Effector CD4-positive, alpha-beta T cell (primary cell): Measurements from ENCODE around the gene INS.
"Not testable (repeated sequence)": the region's sequence is repeated elsewhere in the genome, so short reads cannot be mapped to it uniquely, and the experiment has no call there.

Source experiments
- DNase-seq: peaks from one replicate; pipeline ENCODE4 v3.0.0-alpha.2; 2020

The INS gene

DNA sequence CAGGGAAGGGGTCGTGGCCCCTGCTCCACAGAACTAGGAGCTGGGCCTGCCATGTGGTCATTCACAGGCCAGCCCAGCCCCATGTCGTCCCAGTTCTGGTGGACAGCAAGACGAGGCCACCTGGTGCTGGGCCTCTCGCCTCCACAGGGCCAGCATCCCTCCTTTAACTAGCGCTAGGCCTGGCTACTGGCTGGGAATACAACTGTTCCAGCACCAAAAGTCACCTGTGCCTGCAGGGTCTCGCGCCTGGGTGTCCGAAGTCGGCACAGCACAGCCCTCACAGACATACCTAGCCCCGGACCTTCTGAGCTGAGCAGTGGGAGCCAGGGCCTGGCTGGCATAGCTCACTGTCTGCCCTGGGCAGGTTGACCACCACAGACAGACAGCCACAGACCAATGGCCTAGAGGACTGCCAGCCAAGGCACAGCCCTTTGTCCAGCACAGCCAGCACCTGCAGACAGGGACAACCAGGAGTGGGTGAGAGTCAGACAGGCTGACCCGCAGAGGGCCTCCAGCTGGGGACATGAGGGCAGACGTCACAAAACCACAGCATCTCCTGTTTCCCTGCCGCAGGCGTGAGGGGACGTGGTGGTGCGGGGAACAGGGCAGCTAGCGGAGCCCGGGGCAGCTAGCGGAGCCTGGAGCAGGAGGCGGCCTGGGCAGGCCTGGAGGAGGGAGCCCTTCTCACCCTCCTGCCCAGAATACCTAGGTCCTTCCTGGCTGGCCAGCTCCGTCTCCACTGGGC lies 37.8 kb upstream of the INS start:
- DNase-seq: no peak

DNA sequence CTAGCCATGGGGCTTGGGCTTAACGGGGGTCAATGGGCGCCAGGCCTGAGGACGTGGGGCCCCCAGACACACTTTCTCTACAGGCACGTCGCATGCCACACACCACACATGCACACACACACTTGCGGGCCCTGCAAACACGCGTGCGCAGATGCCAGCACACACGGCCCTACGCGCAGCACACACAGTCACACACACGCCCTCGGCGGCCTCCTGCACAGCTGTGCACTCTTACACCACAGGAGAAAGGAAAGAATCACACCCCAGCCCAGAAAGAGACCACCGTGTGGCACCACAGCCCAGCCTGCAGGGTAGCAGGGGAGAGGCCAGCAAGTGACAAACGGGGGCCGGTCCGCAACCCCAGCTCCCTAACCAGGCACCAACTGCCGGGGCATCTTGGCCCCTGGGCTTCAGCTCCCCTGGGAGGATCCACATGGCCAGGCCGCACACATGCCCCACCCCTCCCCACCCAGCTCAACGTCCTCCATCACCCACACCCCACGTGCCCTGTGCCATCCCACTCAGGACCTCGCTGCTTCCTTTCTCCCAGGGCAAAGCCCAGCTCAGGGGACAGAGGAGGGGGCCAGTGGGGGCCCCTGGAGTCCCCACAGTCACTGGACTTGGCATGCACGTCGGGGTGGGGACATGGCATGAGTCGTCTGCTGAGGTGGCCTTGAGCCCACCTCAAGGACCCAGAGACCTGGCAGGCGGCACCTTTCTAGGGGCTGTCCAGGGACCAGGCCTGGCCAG lies 36.9 kb upstream of the INS start:
- no peak for DNase-seq

DNA sequence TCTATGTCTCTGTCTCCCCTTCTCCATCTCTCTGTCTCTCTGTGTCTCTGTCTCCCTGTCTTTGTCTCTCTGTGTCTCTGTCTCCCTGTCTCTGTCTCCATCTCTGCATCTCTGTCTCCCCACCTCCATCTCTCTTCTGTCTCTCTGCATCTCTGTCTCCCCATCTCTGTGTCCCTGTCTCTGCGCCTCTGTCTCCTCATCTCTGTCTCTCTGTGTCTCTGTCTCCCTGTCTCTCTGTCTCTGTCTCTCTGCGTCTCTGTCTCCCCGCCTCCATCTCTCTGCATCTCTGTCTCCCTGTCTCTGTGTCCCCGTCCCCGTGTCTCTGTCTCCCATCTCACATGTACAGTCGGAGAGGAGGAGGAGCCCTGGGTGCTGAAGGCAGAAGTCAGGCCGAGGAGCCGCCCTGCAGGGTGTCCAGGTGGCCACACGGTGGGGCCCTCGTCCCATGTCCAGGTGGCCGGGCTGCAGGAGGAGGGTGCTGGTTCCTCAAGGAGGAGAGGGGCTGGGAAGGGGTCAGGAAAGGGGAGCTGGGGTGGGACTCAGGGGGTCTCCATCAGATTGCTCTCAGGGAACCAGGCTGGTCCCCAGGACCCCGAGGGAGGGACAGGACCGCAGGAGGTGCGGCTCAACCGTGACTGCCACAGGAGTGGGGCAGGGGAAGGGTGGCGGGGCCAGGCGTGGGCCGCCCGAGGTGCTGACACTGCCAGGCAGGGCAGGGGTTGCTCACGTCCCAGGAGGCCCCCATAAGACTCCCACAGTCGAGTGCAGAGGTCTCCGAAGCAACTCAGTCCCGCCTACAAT lies 36.2 kb upstream of the INS start:
- peak; percentile 53 for DNase-seq

DNA sequence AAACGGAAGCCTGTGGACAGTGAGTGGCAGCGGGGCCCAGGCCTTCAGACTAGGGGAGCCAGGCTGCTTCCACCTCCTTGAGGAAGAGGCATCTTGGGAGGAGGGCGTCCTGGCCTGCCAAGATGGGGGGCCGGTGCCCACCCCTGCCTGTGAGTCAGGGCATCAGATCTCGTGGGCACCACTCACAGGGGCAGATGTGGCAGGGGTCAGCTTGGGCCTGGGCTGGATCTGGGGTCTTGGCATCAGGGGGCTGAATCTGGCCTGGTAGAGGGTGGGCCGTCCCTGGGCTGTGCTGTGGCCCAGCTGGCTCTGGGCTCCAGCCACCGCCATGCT lies 34.7 kb upstream of the INS start:
- DNase-seq: no peak

DNA sequence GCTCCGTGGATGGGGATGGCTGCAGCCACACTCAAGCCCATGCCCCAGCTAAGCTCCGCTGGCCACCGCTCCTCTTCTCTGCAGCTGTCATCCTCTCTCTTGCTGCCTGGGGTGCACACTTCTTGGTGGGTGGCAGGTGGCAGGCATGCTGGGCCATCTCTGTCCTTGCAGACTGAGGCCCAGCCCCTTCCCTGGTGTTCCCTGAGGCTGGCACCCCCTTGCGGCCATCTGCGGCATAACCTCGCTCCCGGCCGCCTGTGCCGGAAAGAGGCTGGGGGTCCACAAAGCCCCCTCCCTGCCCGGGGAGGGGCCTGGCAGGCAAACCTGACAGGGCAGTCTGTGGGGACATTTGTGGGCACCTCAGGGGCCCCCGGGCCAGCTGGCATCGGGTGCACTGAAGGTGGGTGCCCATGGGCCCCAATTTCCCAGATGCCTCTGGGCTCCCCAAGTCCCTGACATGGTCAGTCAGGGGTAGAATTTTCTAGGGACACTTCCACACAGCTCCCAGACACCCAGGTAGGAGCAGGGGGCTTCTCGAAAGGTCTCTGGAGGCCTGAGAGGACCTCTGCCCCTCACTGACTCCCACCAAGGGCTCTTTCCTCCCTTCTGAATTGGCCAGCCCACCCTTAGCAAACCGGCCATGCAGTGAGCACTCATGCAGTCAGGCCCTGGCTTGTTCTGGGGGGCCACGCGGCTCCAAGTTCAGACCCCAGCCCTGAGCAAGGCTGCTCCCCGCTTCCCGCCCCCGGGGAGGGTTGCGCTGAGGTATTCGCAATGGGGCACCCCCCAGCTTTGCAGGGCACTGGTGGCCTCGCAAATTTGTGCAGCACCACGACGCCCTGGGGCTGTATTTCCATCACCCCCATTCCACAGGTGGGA lies 34.1 kb upstream of the INS start:
- peak; percentile 22 for DNase-seq

DNA sequence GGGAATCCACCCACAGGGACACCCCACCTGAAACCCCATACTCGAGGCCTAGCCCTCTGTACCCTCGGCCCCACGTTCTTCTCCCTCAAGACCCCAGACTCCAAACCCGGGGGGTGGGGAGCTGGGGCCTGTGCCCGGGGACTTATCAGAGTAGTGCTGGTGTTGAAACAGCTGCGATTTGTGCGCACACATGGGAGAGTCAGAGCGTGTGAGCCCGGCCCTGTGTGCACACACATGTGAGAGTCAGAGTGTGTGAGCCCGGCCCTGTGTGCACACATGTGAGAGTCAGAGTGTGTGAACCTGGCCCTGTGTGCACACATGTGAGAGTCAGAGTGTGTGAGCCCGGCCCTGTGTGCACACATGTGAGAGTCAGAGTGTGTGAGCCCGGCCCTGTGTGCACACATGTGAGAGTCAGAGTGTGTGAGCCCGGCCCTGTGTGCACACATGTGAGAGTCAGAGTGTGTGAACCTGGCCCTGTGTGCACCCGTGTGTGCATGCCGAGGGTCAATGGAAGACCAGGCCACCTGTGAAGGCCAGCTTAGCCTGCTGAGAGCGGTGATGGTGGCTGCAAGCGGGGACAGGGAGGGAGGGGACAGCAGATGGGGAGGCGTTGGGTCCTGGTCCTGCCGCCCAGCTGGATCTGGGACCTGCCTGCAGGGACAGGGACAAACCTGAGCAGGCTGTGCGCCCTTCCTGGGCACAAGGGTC lies 33.0 kb upstream of the INS start:
- not testable (repeated sequence) for DNase-seq

DNA sequence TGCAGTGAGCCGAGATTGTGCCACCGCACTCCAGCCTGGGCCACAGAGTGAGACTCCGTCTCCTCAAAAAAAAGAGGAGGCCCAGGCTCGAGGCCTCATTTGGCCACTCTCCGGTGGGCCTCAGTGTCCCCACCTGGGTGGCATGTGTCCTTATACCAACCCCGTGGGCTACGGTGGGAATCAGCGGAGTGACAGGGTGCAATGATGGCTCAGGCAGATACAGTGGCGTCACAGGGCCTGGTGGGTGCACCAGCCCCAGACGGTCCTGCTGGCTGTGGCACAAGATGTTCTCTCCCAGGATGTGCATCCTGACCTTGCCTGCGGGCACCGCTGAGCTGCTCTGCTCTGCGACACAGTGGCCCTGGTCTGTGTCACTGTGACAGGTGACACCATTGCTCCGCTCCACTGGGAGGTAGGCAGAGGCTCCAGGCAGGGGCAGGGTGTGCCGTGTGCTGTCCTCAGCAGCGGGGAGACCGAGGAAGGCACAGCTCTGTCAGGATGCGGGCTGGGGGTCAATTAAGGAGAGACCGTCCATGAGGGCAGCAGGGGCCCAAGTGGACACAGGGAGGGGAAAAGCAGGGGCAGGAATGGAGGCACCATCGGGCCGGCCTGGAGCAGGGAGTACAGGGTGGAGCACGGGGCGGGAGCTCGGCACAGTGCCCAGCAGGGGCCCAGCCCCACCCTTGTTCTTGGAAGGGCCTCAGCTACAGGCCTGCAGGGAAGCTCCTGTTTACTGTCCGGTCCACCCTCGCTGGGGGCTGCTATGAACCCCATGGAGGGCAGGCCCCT lies 32.3 kb upstream of the INS start:
- no peak for DNase-seq

DNA sequence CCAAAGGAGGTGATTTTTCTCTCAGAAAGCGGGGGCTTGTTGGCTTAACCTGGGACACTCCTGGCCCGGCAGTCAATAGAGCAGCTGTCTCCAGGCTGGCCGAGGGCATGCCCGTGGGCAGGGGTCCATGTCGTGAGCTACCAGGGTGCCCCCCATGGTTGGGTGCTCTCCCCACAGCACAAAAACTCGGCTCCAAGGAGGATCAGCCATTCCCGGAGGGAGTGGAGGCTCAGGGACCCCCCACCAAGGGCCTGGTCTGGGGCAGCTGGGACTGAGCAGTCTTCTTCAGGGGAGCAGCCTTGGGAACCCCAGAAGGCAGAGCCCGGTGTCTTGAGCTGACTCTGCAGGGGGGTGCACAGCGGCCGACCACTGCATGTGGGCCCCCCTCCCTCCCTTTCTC lies 31.4 kb upstream of the INS start:
- no peak for DNase-seq

DNA sequence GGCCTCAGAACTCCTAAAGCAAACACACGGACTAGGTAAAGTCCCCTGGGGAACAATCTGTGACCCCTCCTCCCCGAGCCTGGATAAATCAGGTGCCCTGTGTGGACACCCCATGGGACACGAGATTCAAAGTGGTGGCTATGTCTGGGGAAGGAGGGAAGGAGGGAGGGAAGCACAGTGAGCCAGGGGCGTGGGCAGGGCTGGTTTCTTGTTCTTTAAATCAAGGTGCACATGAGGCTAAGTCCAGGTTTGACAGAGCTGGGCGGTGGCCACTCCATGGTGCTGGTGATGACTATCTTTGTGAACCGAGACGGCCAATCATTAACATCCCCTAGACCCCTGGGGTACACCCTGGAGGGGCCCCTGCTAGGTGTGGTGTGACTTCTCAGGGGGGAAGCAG lies 30.9 kb upstream of the INS start:
- no peak for DNase-seq

DNA sequence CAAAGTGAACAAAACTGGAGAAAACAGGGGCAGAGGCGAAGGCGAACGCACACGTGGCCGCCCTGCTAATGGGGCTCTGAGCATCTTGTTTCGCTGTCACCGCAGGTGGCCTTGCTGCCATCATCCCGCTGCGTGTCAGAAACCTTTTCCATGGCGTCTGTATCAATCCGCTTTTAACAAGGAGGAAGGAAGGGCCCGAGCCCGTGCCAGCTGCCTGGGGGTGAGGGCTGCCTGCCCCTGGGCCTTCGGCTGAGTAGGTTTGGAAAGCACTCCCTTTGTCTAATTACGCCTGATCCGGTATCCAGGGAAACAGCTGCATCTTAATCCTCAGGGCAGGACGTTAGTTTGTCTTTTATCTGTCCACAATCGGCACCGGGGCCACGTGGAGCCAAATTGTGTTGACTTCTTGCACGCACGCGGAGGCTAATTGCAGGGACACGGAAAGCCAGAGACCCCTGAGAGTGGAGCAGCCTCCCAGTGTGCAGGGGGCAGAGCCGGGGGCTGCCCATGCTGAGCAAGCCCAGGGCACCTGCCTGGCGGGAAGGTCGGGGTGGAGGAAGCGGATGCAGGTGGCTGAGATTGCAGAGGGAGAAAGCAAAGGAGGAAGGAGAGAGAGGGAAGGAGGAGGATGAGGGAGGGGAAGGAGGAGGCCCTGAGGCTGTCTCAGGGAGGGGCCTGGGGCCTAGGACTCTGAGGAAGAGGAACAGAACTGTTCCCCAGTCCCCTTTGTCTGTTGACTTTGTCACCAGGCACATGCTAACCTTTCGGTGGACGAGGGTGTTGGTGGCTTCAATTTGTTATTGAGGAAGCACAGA lies 29.9 kb upstream of the INS start:
- DNase-seq: no peak

DNA sequence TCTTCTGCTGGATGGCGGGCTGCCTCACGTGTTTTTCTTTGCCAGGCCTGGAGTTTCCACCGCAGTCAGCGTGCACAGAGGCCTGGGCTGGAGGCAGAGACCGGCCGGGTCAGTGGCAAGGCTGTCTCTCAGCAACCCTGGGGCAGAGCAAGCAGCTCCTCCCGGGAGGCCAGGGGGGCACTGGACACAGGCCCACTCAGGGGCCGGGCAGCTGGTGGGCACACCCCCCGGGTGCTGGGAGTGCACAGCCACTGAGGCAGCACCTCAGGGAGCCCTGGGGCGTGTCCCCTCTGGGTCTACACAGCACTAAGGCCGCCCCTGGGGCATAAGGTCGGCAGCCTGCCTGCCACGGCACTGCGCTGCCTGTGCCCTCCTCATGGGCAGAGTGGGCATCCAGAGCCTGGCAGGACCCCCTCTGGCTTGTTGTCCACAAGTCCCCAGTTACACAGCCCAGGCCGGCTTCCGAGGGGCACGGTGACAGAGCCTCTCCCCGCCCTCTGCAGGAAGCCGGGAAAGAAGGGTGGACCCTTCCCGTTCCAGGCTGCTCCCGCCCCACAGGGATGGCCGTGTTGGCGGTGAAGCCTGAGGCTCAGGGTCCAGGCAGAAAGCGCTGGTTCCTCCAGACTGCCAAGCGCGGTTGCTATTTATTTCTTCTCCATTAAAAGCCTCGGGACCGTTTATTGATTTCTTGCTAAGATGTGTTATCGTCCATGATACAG lies 29.1 kb upstream of the INS start:
- DNase-seq: no peak

DNA sequence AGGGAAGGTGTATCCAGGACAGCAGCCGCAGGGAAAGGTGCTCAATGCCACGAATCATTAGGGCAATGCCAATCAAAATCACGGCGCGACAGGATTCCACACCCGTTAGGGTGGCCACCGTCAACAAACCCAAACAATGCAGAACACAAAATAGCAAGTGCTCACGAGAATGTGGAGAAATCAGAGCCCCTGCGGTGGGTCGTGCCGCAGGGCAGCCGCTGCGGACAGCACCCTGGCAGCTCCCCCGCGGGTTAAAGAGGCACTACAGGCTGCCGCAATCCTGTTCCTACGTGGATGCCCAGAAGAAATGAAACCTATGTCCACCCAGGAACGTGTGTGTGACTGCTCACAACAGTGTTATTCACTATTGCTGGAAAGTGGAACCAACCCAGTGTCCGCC lies 27.7 kb upstream of the INS start:
- no peak for DNase-seq

DNA sequence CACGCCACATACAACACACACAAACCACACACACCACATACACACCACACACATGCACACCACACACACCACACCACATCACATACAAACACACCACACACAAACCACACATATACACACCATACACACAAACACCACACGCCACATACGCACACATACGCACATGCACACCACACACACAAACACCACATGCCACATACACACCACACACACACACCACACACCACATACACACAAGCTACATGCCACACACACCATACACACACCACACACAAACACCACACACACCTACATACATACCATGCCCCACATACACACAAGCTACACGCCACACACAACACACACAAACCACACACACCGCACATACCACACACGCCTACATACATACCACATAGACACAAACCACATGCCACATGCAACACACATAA lies 26.3 kb upstream of the INS start:
- DNase-seq: no peak

DNA sequence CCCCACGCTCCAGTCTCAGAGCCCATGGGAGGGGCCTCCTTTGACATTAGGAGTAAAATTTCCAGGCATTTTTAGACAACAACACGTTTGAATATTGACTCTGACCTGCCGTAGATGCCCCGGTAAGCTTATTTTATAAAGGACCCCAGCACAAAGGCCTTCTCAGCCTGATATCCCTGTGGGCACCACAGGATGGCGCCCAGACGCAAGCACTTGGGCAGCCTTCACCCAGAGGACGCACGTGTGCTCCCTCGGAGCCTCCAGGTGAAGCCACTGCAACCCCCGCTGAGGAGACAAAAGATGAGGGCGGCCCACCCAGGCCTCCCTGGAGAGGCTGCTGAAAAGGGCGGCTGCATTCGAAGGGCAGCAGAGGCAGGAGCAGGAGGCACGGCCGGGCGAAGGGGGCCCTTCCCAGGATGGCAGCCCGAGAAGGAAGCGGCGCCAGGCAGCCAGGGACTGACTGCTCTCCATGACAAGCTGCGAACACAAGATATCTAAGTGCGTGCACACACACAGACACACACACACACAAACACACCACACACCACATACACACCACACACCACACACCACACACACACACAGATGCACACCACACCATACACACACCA lies 25.8 kb upstream of the INS start:
- DNase-seq: peak; percentile 16

DNA sequence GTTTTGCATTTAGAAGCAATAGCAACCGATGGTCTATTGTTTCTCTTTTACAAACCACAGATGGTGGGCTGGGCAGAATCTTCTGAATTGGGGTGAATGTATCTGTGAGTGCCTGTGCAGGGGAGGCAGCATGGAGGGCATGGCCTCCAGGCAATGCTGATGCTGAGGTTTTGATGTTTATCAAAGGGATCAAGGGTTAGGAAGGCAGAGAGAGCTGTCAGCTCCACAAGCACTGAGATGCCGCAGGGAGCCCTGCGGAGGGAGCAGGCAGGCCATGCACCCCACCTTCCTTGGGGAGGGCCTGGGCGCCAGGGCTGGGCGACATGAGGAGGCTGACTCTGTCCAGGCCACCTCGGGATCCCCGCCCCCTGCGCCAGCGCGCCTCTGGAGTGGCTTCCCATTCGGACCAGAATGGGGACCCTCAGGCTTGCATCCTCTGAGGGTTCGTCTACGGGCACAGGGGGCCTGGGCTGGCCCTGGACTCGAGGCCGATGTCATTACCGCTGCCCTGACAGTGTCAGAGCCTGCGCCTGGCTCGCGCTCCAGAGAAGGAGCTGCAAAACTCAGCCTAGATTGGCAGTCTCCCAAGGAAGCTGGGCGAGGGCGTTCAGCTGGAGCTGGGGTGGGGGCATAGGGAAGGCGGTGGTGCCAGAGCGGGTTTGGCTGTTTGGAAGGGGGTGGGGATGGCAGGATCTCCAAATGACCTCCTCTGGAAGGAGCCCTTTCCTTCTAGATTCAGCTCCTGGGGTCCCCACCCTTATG lies 24.5 kb upstream of the INS start:
- DNase-seq: no peak

DNA sequence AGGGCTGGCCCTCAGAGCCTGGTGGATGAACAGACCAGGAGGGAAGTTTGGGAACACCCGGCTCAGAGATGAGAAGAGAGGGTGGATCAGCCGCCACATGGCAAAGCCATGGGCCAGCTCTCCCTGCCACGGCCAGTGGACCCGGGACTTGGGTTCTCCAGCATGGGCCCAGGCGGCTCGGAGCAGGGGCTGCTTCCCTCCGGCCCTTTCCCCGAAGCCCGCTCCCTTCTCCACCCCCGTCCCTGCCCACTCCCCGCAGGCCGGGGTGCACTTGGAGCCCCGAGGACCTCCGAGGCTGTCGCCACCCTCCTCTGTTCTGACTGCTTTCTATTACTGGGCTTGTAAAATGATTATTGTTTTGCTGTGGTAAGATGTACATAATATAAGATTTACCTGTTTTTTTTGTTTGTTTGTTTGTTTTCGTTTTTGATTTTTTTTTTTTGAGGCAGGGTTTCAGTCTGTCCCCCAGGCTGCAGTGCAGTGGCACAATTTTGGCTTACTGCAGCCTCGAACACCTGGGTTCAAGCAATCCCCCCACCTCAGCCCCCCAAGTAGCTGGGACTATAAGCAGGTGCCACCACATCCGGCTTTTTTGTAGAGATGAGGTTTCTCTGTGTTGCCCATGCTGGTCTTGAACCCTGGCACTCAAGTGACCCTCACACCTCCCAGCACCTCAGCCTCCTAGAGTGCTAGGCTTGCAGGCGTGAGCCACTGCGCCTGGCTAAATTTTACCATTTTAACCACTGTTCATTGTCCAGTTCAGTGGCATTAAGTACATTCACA lies 21.9 kb upstream of the INS start:
- DNase-seq: no peak

DNA sequence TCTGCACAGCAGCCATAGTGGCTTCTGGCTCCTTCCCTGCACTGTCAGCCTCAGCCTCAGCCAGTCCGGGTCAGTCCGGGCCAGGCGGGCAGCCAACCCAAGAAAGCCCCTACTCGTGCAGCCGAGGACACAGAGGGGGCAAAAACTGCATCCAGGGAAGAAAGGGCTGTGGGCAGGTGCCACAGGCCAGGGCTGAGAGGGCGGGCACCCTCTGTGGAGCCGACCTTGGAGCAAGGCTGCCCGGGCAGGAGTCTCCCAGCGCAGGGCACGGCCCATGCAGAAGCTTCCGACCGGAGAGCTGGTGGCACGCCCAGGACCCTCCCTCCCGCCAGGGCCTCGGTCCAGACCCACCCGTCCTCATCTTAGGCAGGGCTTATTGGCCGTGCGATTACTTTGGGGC lies 21.1 kb upstream of the INS start:
- DNase-seq: no peak
